WTC11 (cell line): ENCODE measurements around the gene UQCRQ. TPM values are rescaled to one million over a fixed set of nuclear protein-coding genes. Genes with fewer than 3 reads are reported as not detected.

Experiments used
- AR ChIP-seq: fragments of 250-450 bp; sonication (Bioruptor Pico); IDR thresholded peaks from 2 replicates; pipeline ENCODE4 v1.9.0; 2021; ENCODE audit warnings: mild to moderate bottlenecking
- ATF2 ChIP-seq: sonication (generic); formaldehyde crosslinking; IDR thresholded peaks from 2 replicates; pipeline ENCODE4 v1.8.1; 2022; ENCODE audit warnings: low read depth, missing genetic modification reagents, borderline replicate concordance
- ATF3 ChIP-seq: sonication (generic); formaldehyde crosslinking; conservative IDR thresholded peaks from 2 replicates; pipeline ENCODE4 v1.8.1; 2022; ENCODE audit warnings: mild to moderate bottlenecking, missing genetic modification reagents
- E2F1 ChIP-seq: sonication (generic); formaldehyde crosslinking; IDR thresholded peaks from 2 replicates; pipeline ENCODE4 v1.8.0; 2022; ENCODE audit warnings: mild to moderate bottlenecking, missing genetic modification reagents
- ELF4 ChIP-seq: sonication (generic); formaldehyde crosslinking; IDR thresholded peaks from 2 replicates; pipeline ENCODE4 v1.8.1; 2022; ENCODE audit warnings: low read depth, mild to moderate bottlenecking, moderate library complexity, missing genetic modification reagents
- FOXP4 ChIP-seq: sonication (generic); formaldehyde crosslinking; IDR thresholded peaks from 2 replicates; pipeline ENCODE4 v1.8.0; 2022; ENCODE audit warnings: mild to moderate bottlenecking, missing genetic modification reagents
- GABPB1 ChIP-seq: sonication (generic); formaldehyde crosslinking; IDR thresholded peaks from 2 replicates; pipeline ENCODE4 v1.8.1; 2023; ENCODE audit warnings: mild to moderate bottlenecking, missing genetic modification reagents
- GRHL2 ChIP-seq: fragments of 250-450 bp; sonication (Bioruptor Pico); IDR thresholded peaks from 2 replicates; pipeline ENCODE4 v1.8.0; 2022; ENCODE audit warnings: mild to moderate bottlenecking, moderate library complexity; ENCODE audit not compliant: insufficient replicate concordance, severe bottlenecking
- HMGXB4 ChIP-seq: sonication (generic); formaldehyde crosslinking; IDR thresholded peaks from 2 replicates; pipeline ENCODE4 v1.8.1; 2023; ENCODE audit warnings: mild to moderate bottlenecking, moderate library complexity, missing genetic modification reagents
- NFATC4 ChIP-seq: fragments of 250-450 bp; sonication (Bioruptor Pico); IDR thresholded peaks from 2 replicates; pipeline ENCODE4 v1.9.0; 2021; ENCODE audit warnings: mild to moderate bottlenecking
- NFE2L1 ChIP-seq: sonication (generic); formaldehyde crosslinking; IDR thresholded peaks from 2 replicates; pipeline ENCODE4 v1.8.1; 2023; ENCODE audit warnings: missing genetic modification reagents
- NR2C2 ChIP-seq: sonication (generic); formaldehyde crosslinking; IDR thresholded peaks from 2 replicates; pipeline ENCODE4 v1.8.0; 2022; ENCODE audit warnings: mild to moderate bottlenecking, missing genetic modification reagents
- SMAD3 ChIP-seq: sonication (generic); formaldehyde crosslinking; IDR thresholded peaks from 2 replicates; pipeline ENCODE4 v1.8.0; 2022; ENCODE audit warnings: missing genetic modification reagents, mild to moderate bottlenecking, borderline replicate concordance
- SOX15 ChIP-seq: fragments of 250-450 bp; sonication (Bioruptor Pico); IDR thresholded peaks from 2 replicates; pipeline ENCODE4 v1.9.0; 2021; ENCODE audit warnings: mild to moderate bottlenecking
- ZBTB43 ChIP-seq: sonication (generic); formaldehyde crosslinking; IDR thresholded peaks from 2 replicates; pipeline ENCODE4 v1.8.1; 2023; ENCODE audit warnings: mild to moderate bottlenecking, missing genetic modification reagents
- ZMAT4 ChIP-seq: fragments of 250-450 bp; sonication (Bioruptor Pico); IDR thresholded peaks from 2 replicates; pipeline ENCODE4 v1.9.0; 2021; ENCODE audit warnings: mild to moderate bottlenecking
- ZNF138 ChIP-seq: sonication (generic); formaldehyde crosslinking; conservative IDR thresholded peaks from 2 replicates; pipeline ENCODE4 v1.8.1; 2022; ENCODE audit warnings: mild to moderate bottlenecking, moderate library complexity, missing genetic modification reagents
- ZNF219 ChIP-seq: sonication (generic); formaldehyde crosslinking; IDR thresholded peaks from 2 replicates; pipeline ENCODE4 v1.8.0; 2023; ENCODE audit warnings: missing genetic modification reagents, mild to moderate bottlenecking, borderline replicate concordance
- ZNF263 ChIP-seq: sonication (generic); formaldehyde crosslinking; IDR thresholded peaks from 2 replicates; pipeline ENCODE4 v1.8.1; 2022; ENCODE audit warnings: low read depth, mild to moderate bottlenecking, moderate library complexity, missing genetic modification reagents
- ZNF425 ChIP-seq: fragments of 250-450 bp; sonication (Bioruptor Pico); conservative IDR thresholded peaks from 2 replicates; pipeline ENCODE4 v1.9.0; 2021; ENCODE audit warnings: mild to moderate bottlenecking
- ZNF512 ChIP-seq: sonication (generic); formaldehyde crosslinking; IDR thresholded peaks from 2 replicates; pipeline ENCODE4 v1.8.1; 2022; ENCODE audit warnings: missing genetic modification reagents, borderline replicate concordance
- total RNA-seq: library from RNA; stranded (reverse); gene quantifications from 3 replicates; pipeline ENCODE4 v1.2.3, GENCODE V29; 2021

Gene UQCRQ
- total RNA-seq, 1 experiment from 2014 or later = 256 TPM

GRCh38 chr5:132830436-132831094 lies 35.9 kb upstream of the UQCRQ start, which contains the start of gene SHROOM1 (continued):
- no peak for TF ChIP-seq ATF3 (CRISPR knock-in tag)
- TF ChIP-seq HMGXB4 (CRISPR knock-in tag) = peak; percentile 38; the same call in 1 of the 2 replicates
- TF ChIP-seq ATF2 (CRISPR knock-in tag) = no peak
- no peak for TF ChIP-seq ZBTB43
- TF ChIP-seq ZNF138 (CRISPR knock-in tag) = no peak
- no peak for TF ChIP-seq ELF4 (CRISPR knock-in tag)
- TF ChIP-seq ZMAT4 = no peak
- no peak for TF ChIP-seq GRHL2
- no peak for TF ChIP-seq SMAD3 (CRISPR knock-in tag)
- TF ChIP-seq FOXP4 (CRISPR knock-in tag) = 0 out of 2 replicates have a peak, but pooled peaks have one; percentile 26
- TF ChIP-seq E2F1 (CRISPR knock-in tag) = no peak
- TF ChIP-seq NFATC4 = no peak
- no peak for TF ChIP-seq ZNF512 (CRISPR knock-in tag)
- no peak for TF ChIP-seq NFE2L1
- no peak for TF ChIP-seq ZNF425 (CRISPR knock-in tag)
- no peak for TF ChIP-seq SOX15 (CRISPR knock-in tag)
- no peak for TF ChIP-seq AR (CRISPR knock-in tag)
- no peak for TF ChIP-seq ZNF219 (CRISPR knock-in tag)
- no peak for TF ChIP-seq ZNF263 (CRISPR knock-in tag)
- TF ChIP-seq GABPB1 = peak; percentile 56; the same call in 1 of the 2 replicates
- no peak for TF ChIP-seq NR2C2 (CRISPR knock-in tag)
